HG03432 (cell line): ENCODE results near the gene TTC31.
A peak's percentile ranks its signal among the peaks of the same experiment; 100 is the strongest.
"Not testable (repeated sequence)": the region's sequence is repeated elsewhere in the genome, so short reads cannot be mapped to it uniquely, and the experiment has no call there.

ENCODE experiments used
- ATAC-seq: cut with Tn5 transposase; IDR thresholded peaks from one replicate; pipeline ENCODE4 v1.9.1; 2021; ENCODE audit warnings: mild to moderate bottlenecking, moderate library complexity; ENCODE audit not compliant: unreplicated experiment

The TTC31 gene

GRCh38 chr2:74482801-74483674 lies at the start of gene TTC31, which contains the start of gene CCDC142:
Gene TTC31, plus strand, starts transcription at chr2:74483081. Its CDS starts 15 bp downstream, at chr2:74483096.
Gene CCDC142, minus strand, starts transcription at chr2:74482998. Its CDS starts 161 bp downstream, at chr2:74482837.
- peak; percentile 93 for ATAC-seq

- ATAC-seq = no peak
Measured at GRCh38 chr2:74436111-74436805, 46.6 kb upstream of the TTC31 start.

GRCh38 chr2:74436848-74437695 lies 45.8 kb upstream of the TTC31 start:
- no peak for ATAC-seq

GRCh38 chr2:74438248-74438647 lies 44.6 kb upstream of the TTC31 start:
- ATAC-seq = no peak

- ATAC-seq = no peak
Measured at GRCh38 chr2:74439373-74439772, 43.5 kb upstream of the TTC31 start.

- ATAC-seq = no peak
Measured at GRCh38 chr2:74439803-74440377, 43.0 kb upstream of the TTC31 start.

- peak; percentile 91 for ATAC-seq
Measured at GRCh38 chr2:74440378-74441169, 42.3 kb upstream of the TTC31 start.

GRCh38 chr2:74441170-74441689 lies 41.7 kb upstream of the TTC31 start:
- peak; percentile 32 for ATAC-seq

- peak; percentile 29 for ATAC-seq
Measured at GRCh38 chr2:74441690-74442482, 41.0 kb upstream of the TTC31 start, which contains the start of gene RTKN. Gene RTKN, minus strand, starts transcription at chr2:74441937. Its CDS starts 121 bp downstream, at chr2:74441816.

GRCh38 chr2:74442483-74443297 lies 40.2 kb upstream of the TTC31 start:
- ATAC-seq = not testable (repeated sequence)

GRCh38 chr2:74444498-74445318 lies 38.2 kb upstream of the TTC31 start:
- no peak for ATAC-seq

- ATAC-seq = no peak
Measured at GRCh38 chr2:74447230-74447999, 35.5 kb upstream of the TTC31 start.

- no peak for ATAC-seq
Measured at GRCh38 chr2:74448771-74449170, 34.1 kb upstream of the TTC31 start.

GRCh38 chr2:74450570-74451190 lies 32.2 kb upstream of the TTC31 start:
- no peak for ATAC-seq

- ATAC-seq = peak; percentile 45
Measured at GRCh38 chr2:74454654-74455511, 28.0 kb upstream of the TTC31 start, which contains the start of gene INO80B. Gene INO80B, plus strand, starts transcription at chr2:74455087. Its CDS starts 30 bp downstream, at chr2:74455117.
